ENCODE results near the gene TYW1. TPM values are rescaled to one million over a fixed set of nuclear protein-coding genes. Genes with fewer than 3 reads are reported as not detected.
"Not testable (repeated sequence)": the region's sequence is repeated elsewhere in the genome, so short reads cannot be mapped to it uniquely, and the experiment has no call there.

TYW1 gene
- total RNA-seq, 2 experiments from 2014 or later = 16.6 to 17.5 TPM

DNA sequence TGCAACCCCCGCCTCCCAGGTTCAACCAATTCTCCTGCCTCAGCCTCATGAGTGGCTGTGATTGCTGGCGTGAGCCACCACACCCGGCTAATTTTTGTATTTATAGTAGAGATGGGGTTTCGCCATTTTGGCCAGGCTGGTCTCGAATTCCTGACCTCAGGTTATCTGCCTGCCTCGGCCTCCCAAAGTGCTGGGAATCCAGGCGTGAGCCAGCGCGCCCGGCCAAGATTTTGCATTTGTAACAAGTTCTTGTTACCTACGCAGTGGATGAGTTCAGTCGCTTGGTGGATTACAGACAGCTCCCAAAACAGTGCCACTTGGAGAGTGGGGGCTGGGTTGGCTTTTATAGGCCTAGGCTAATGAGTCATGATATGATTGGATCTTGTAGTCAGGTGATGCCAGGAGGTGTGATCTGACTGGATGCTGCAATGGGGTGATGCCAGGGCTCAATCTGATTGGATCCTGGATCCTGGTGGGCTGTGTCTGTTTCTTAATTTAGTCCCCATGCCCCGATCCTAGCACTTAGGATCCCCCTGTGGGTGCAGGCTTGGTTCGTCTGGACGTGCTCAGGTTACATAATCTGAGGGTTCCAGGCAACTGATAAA lies 21.5 kb upstream of the TYW1 start:
- DNase-seq (no peak), ATAC-seq (peak; percentile 34)
- ChIA-PET POLR2A (no interaction called here), CTCF (no interaction called here)
- intact Hi-C loops (cut with micrococcal nuclease) = no loop called here
- Mint-ChIP-seq H3K36me3 (ENCODE audit: low read depth) (peaks cover 3% of the 10 kb centered on the region), H3K9me3 (peaks cover 7% of the 10 kb centered on the region), H3K4me1 (ENCODE audit: low read depth) (no peaks in the 10 kb centered on the region), H3K27me3 (no peaks in the 10 kb centered on the region), H3K27ac (no peak overlapping the region), H3K4me3 (no peak overlapping the region)
- no peak for TF ChIP-seq CTCF (IDR thresholded peaks at IDR 0.05)

GRCh38 chr7:66978312-66978711 lies 18.3 kb upstream of the TYW1 start:
- H3K27me3 Mint-ChIP-seq; POLR2A ChIA-PET; H3K27ac Mint-ChIP-seq; H3K4me3 Mint-ChIP-seq; DNase-seq; ATAC-seq; H3K4me1 Mint-ChIP-seq (ENCODE audit: low read depth); intact Hi-C loops (cut with micrococcal nuclease); CTCF ChIA-PET: not testable (repeated sequence)
- H3K9me3 Mint-ChIP-seq = peaks cover 16% of the 10 kb centered on the region
- peaks cover 11% of the 10 kb centered on the region for H3K36me3 Mint-ChIP-seq (ENCODE audit: low read depth)

GRCh38 chr7:66979013-66979412 lies 17.6 kb upstream of the TYW1 start:
- H3K4me1 Mint-ChIP-seq (ENCODE audit: low read depth); H3K4me3 Mint-ChIP-seq; DNase-seq; intact Hi-C loops (cut with micrococcal nuclease); H3K27ac Mint-ChIP-seq; POLR2A ChIA-PET; ATAC-seq; H3K27me3 Mint-ChIP-seq: not testable (repeated sequence)
- peaks cover 11% of the 10 kb centered on the region for H3K36me3 Mint-ChIP-seq (ENCODE audit: low read depth)
- CTCF ChIA-PET = interaction anchor here (0.6 kb wide), 1 partner anchor 850 kb away, joined by 3 read pairs; no protein-coding TSS in a partner anchor
- H3K9me3 Mint-ChIP-seq = peaks cover 16% of the 10 kb centered on the region

GRCh38 chr7:66980336-66980735 lies 16.3 kb upstream of the TYW1 start:
- H3K4me1 Mint-ChIP-seq (ENCODE audit: low read depth); CTCF ChIA-PET; DNase-seq; H3K4me3 Mint-ChIP-seq; H3K27ac Mint-ChIP-seq; intact Hi-C loops (cut with micrococcal nuclease); ATAC-seq; POLR2A ChIA-PET; H3K27me3 Mint-ChIP-seq: not testable (repeated sequence)
- peaks cover 16% of the 10 kb centered on the region for H3K9me3 Mint-ChIP-seq
- peaks cover 11% of the 10 kb centered on the region for H3K36me3 Mint-ChIP-seq (ENCODE audit: low read depth)

GRCh38 chr7:66989552-66989951 lies 7.1 kb upstream of the TYW1 start:
- H3K9me3 Mint-ChIP-seq; ATAC-seq; H3K4me3 Mint-ChIP-seq; H3K27ac Mint-ChIP-seq; CTCF ChIA-PET; H3K27me3 Mint-ChIP-seq; POLR2A ChIA-PET; intact Hi-C loops (cut with micrococcal nuclease); DNase-seq: not testable (repeated sequence)
- H3K4me1 Mint-ChIP-seq (ENCODE audit: low read depth) = peaks cover 26% of the 10 kb centered on the region
- peaks cover 28% of the 10 kb centered on the region for H3K36me3 Mint-ChIP-seq (ENCODE audit: low read depth)

DNA sequence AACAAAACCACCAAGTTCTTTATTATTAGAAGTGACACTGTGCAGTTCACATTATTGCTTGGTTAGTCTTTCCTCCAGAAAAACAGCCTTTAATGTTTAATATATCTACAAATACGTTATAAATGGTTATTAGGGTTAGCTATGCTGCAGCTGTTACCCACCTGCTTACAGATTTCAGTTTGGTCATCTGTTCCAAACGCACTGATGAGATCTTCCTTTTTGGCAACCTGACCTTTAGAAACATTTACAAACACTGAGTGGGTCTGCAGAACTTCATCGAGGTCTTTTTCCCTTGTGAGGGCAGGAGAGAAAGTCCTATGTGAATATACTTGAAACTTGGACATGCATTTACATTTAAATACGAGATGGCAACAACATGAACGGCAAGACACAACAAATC lies 2.6 kb upstream of the TYW1 start:
- Mint-ChIP-seq H3K4me3 (peak overlapping the region; percentile 92), H3K27ac (peak overlapping the region; percentile 96), H3K4me1 (ENCODE audit: low read depth) (peaks cover 36% of the 10 kb centered on the region), H3K36me3 (ENCODE audit: low read depth) (peaks cover 20% of the 10 kb centered on the region)
- CTCF ChIA-PET, H3K9me3 Mint-ChIP-seq, H3K27me3 Mint-ChIP-seq, ATAC-seq, DNase-seq: not testable (repeated sequence)
- POLR2A ChIA-PET = interaction anchor here (1.9 to 2.3 kb wide), 2 partner anchors 72 to 149 kb away, joined by 10 to 14 read pairs; partner anchors contain the start of gene TMEM248
- intact Hi-C loops (cut with micrococcal nuclease) = loop anchor here (10.0 kb wide), 1 partner anchor 69 kb away; the partner anchor contains the start of gene TMEM248

- TF ChIP-seq CTCF (IDR thresholded peaks at IDR 0.05) = peak; percentile 29
- H3K9me3 Mint-ChIP-seq, CTCF ChIA-PET, H3K27me3 Mint-ChIP-seq: not testable (repeated sequence)
- DNase-seq (peak; percentile 76), ATAC-seq (peak; percentile 45)
- peak overlapping the region; percentile 92 for H3K4me3 Mint-ChIP-seq
- H3K36me3 Mint-ChIP-seq (ENCODE audit: low read depth) = peaks cover 20% of the 10 kb centered on the region
- H3K4me1 Mint-ChIP-seq (ENCODE audit: low read depth) = peaks cover 38% of the 10 kb centered on the region
- peak overlapping the region; percentile 96 for H3K27ac Mint-ChIP-seq
- intact Hi-C loops (cut with micrococcal nuclease) = loop anchor here (5.0 to 10.0 kb wide), 2 partner anchors 70 to 157 kb away; partner anchors contain the start of gene TMEM248
- POLR2A ChIA-PET = interaction anchor here (0.9 to 2.3 kb wide), 4 partner anchors 9 to 150 kb away, joined by 3 to 14 read pairs (median 8); partner anchors contain the start of gene TMEM248
Observed at GRCh38 chr7:66994691-66995049, 2.0 kb upstream of the TYW1 start.

DNA sequence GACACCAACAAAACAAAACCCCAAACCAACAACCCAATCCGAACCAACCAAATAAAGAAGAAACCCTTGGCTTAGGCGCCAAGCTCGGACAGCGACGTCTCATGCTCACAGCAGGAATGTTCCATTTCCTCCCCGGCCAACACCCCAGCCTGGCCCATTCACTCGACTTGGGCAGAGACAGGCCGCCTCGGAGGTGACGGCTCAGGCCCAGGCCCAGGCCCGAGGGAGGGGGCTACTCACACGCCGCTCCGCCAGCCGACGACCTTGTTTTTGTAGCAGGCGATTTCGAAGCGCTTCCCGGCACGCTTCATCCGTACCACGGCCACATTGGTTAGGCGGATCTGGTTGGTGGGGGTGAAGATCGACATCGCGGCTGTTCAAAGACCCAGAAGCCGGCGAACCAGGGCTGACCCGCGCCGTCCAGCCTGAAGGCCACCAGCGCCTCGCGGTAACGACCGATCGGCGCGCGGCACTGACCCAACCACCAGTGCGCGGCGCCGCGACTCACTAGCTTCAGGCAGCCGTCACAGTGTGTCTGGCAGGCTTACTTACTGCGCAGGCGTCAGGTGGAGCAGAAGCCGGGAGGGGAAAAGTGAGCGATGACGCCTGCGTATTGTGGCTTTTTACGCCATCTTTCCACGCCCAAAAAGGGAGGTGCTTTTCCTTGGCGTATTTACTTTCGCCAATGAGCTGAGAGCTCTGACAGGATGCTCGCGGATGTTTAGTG lies 1.4 kb upstream of the TYW1 start, which contains the start of gene SBDS:
TSS of gene SBDS (minus strand) at position 537 of the 727 bp plus-strand sequence. CDS start at position 368, 169 bp downstream.
- intact Hi-C loops (cut with micrococcal nuclease) = loop anchor here (5.0 to 10.0 kb wide), 2 partner anchors 70 to 158 kb away; partner anchors contain the start of gene TMEM248
- POLR2A ChIA-PET = interaction anchor here (0.6 to 2.3 kb wide), 5 partner anchors 9 to 150 kb away, joined by 3 to 14 read pairs (median 5); partner anchors contain the start of gene TMEM248
- H3K27me3 Mint-ChIP-seq, CTCF ChIA-PET, H3K9me3 Mint-ChIP-seq: not testable (repeated sequence)
- Mint-ChIP-seq H3K4me1 (ENCODE audit: low read depth) (peaks cover 38% of the 10 kb centered on the region), H3K27ac (peak within 1 kb of the TSS; percentile 96), H3K4me3 (peak within 1 kb of the TSS; percentile 92), H3K36me3 (ENCODE audit: low read depth) (peaks cover 19% of the 10 kb centered on the region)
- ATAC-seq = peak; percentile 66
- peak; percentile 97 for DNase-seq
